HEK293 (cell line): ENCODE results near the gene DVL1.

Source experiments
- CTCF ChIA-PET: fragments of 350-600 bp; formaldehyde crosslinking; extraction: SDS; loops from one replicate; lab custom pipeline; 2021; ENCODE audit warnings: antibody characterized with exemption; lab: Yijun Ruan, JAX
- POLR2A ChIA-PET: fragments of 300-600 bp; formaldehyde crosslinking; extraction: SDS; loops from one replicate; lab custom pipeline; 2020; ENCODE audit warnings: antibody characterized with exemption, inconsistent platforms; lab: Yijun Ruan, JAX
- H3K27ac ChIP-seq: fragments of 200-500 bp; sonication (Bioruptor generic); 2 replicates; pipeline ENCODE4 v1.5.1; 2014; ENCODE audit warnings: low read depth, low read length, control low read depth, inconsistent platforms; ENCODE audit errors: extremely low read depth
- H3K36me3 ChIP-seq, 2 experiments: fragments of 200-500 bp in 1 of 2; sonication (Bioruptor generic) in 1 of 2; 1 replicate in 1 of 2; 2 replicates in 1 of 2; pipeline ENCODE4 v1.5.1; 2014 to 2017; ENCODE audit warnings: inconsistent platforms in 2 of 2, low read length in 2 of 2; ENCODE audit not compliant: control insufficient read depth in 2 of 2, insufficient read depth in 1 of 2
- H3K4me1 ChIP-seq: fragments of 200-500 bp; sonication (Bioruptor generic); 2 replicates; pipeline ENCODE4 v1.5.1; 2014; ENCODE audit warnings: mild to moderate bottlenecking, low read length, inconsistent platforms; ENCODE audit not compliant: control insufficient read depth, insufficient read depth
- H3K4me3 ChIP-seq: 2 replicates; pipeline ENCODE4 v1.5.1; 2011; ENCODE audit warnings: low read depth, mild to moderate bottlenecking, control low read depth, low read length, moderate library complexity
- H3K9me3 ChIP-seq: fragments of 200-500 bp; sonication (Bioruptor generic); 2 replicates; pipeline ENCODE4 v1.5.1; 2014; ENCODE audit warnings: low read depth, low read length, inconsistent platforms; ENCODE audit not compliant: control insufficient read depth, insufficient read depth
- GLI2 ChIP-seq: fragments of 450-650 bp; formaldehyde crosslinking; IDR thresholded peaks from 2 replicates; pipeline ENCODE4; 2017; ENCODE audit warnings: missing biosample characterization, missing genetic modification characterization, low read depth, borderline replicate concordance
- KLF1 ChIP-seq: fragments of 450-650 bp; formaldehyde crosslinking; IDR thresholded peaks from 2 replicates; pipeline ENCODE4 v1.5.1; 2016; ENCODE audit warnings: missing biosample characterization, missing genetic modification characterization
- KLF16 ChIP-seq: fragments of 450-650 bp; formaldehyde crosslinking; IDR thresholded peaks from 2 replicates; pipeline ENCODE4 v1.5.1; 2017; ENCODE audit warnings: missing biosample characterization, missing genetic modification characterization
- KLF8 ChIP-seq: fragments of 450-650 bp; formaldehyde crosslinking; IDR thresholded peaks from 2 replicates; pipeline ENCODE4 v1.5.1; 2016; ENCODE audit warnings: missing biosample characterization, missing genetic modification characterization
- SALL2 ChIP-seq: fragments of 450-650 bp; formaldehyde crosslinking; IDR thresholded peaks from 2 replicates; pipeline ENCODE4 v1.5.0; 2017; ENCODE audit warnings: missing biosample characterization, mild to moderate bottlenecking, missing genetic modification characterization, borderline replicate concordance
- SCRT1 ChIP-seq: fragments of 450-650 bp; formaldehyde crosslinking; IDR thresholded peaks from 2 replicates; pipeline ENCODE4 v1.5.1; 2016; ENCODE audit warnings: missing biosample characterization, missing genetic modification characterization, borderline replicate concordance
- SP3 ChIP-seq: fragments of 450-650 bp; formaldehyde crosslinking; IDR thresholded peaks from 2 replicates; pipeline ENCODE4 v1.5.1; 2016; ENCODE audit warnings: missing biosample characterization, missing genetic modification characterization
- SP7 ChIP-seq: fragments of 450-650 bp; formaldehyde crosslinking; IDR thresholded peaks from 2 replicates; pipeline ENCODE4 v1.5.1; 2016; ENCODE audit warnings: missing biosample characterization, missing genetic modification characterization
- TRIM28 ChIP-seq: IDR thresholded peaks from 2 replicates; pipeline ENCODE4 v1.6.1; 2011; ENCODE audit warnings: low read length, control low read depth, borderline replicate concordance
- WT1 ChIP-seq: fragments of 450-650 bp; formaldehyde crosslinking; IDR thresholded peaks from 2 replicates; pipeline ENCODE4 v1.5.1; 2016; ENCODE audit warnings: missing biosample characterization, missing genetic modification characterization
- YY2 ChIP-seq: fragments of 450-650 bp; formaldehyde crosslinking; IDR thresholded peaks from 2 replicates; pipeline ENCODE4 v1.5.1; 2016; ENCODE audit warnings: missing biosample characterization, missing genetic modification characterization
- ZBTB11 ChIP-seq: fragments of 450-650 bp; formaldehyde crosslinking; conservative IDR thresholded peaks from 2 replicates; pipeline ENCODE4 v1.5.1; 2016; ENCODE audit warnings: low read depth, missing biosample characterization, missing genetic modification characterization
- ZFP41 ChIP-seq: fragments of 450-650 bp; formaldehyde crosslinking; IDR thresholded peaks from 2 replicates; pipeline ENCODE4 v1.5.1; 2016; ENCODE audit warnings: missing biosample characterization, missing genetic modification characterization, borderline replicate concordance
- ZIC2 ChIP-seq: fragments of 450-650 bp; formaldehyde crosslinking; IDR thresholded peaks from 2 replicates; pipeline ENCODE4 v1.5.1; 2016; ENCODE audit warnings: missing biosample characterization, missing genetic modification characterization
- ZNF132 ChIP-seq: fragments of 450-650 bp; formaldehyde crosslinking; IDR thresholded peaks from 2 replicates; pipeline ENCODE4 v1.5.1; 2017; ENCODE audit warnings: missing biosample characterization, missing genetic modification characterization, borderline replicate concordance
- ZNF146 ChIP-seq: fragments of 450-650 bp; formaldehyde crosslinking; IDR thresholded peaks from 2 replicates; pipeline ENCODE4 v1.5.1; 2016; ENCODE audit warnings: missing biosample characterization, missing genetic modification characterization
- ZNF174 ChIP-seq: fragments of 450-650 bp; formaldehyde crosslinking; IDR thresholded peaks from 2 replicates; pipeline ENCODE4 v1.5.0; 2017; ENCODE audit warnings: missing biosample characterization, mild to moderate bottlenecking, missing genetic modification characterization
- ZNF416 ChIP-seq: fragments of 450-650 bp; formaldehyde crosslinking; IDR thresholded peaks from 2 replicates; pipeline ENCODE4 v1.5.1; 2016; ENCODE audit warnings: missing biosample characterization, missing genetic modification characterization
- ZNF423 ChIP-seq: fragments of 450-650 bp; formaldehyde crosslinking; IDR thresholded peaks from 2 replicates; pipeline ENCODE4 v1.5.1; 2016; ENCODE audit warnings: missing biosample characterization, missing genetic modification characterization
- ZNF426 ChIP-seq: fragments of 450-650 bp; formaldehyde crosslinking; IDR thresholded peaks from 2 replicates; pipeline ENCODE4 v1.5.1; 2017; ENCODE audit warnings: missing biosample characterization, missing genetic modification characterization, mild to moderate bottlenecking, inconsistent platforms, moderate library complexity
- ZNF510 ChIP-seq: fragments of 450-650 bp; formaldehyde crosslinking; IDR thresholded peaks from 2 replicates; pipeline ENCODE4 v1.5.1; 2018; ENCODE audit warnings: mild to moderate bottlenecking, missing genetic modification characterization, missing biosample characterization; ENCODE audit not compliant: insufficient replicate concordance
- ZNF561 ChIP-seq: fragments of 450-650 bp; IDR thresholded peaks from 2 replicates; pipeline ENCODE4 v1.5.1; 2018; ENCODE audit warnings: missing biosample characterization, missing genetic modification characterization, borderline replicate concordance
- ZNF629 ChIP-seq: fragments of 450-650 bp; formaldehyde crosslinking; IDR thresholded peaks from 2 replicates; pipeline ENCODE4 v1.5.1; 2017; ENCODE audit warnings: missing biosample characterization, missing genetic modification characterization
- ZNF660 ChIP-seq: fragments of 450-650 bp; IDR thresholded peaks from 2 replicates; pipeline ENCODE4 v1.5.1; 2018; ENCODE audit warnings: missing biosample characterization, mild to moderate bottlenecking, missing genetic modification characterization
- TF ChIP-seq, protein P1 (sequence below): fragments of 450-650 bp; formaldehyde crosslinking; IDR thresholded peaks from 2 replicates; pipeline ENCODE4 v1.5.1; 2017; ENCODE audit warnings: missing biosample characterization, missing genetic modification characterization
- TF ChIP-seq, protein P2 (sequence below): fragments of 450-650 bp; formaldehyde crosslinking; conservative IDR thresholded peaks from 2 replicates; pipeline ENCODE4 v1.5.1; 2016; ENCODE audit warnings: low read depth, missing biosample characterization, missing genetic modification characterization
- TF ChIP-seq, protein P3 (sequence below): fragments of 450-650 bp; formaldehyde crosslinking; optimal IDR thresholded peaks from 2 replicates; pipeline ENCODE3; 2016; ENCODE audit warnings: missing biosample characterization, mild to moderate bottlenecking, missing genetic modification characterization

The DVL1 gene

DNA sequence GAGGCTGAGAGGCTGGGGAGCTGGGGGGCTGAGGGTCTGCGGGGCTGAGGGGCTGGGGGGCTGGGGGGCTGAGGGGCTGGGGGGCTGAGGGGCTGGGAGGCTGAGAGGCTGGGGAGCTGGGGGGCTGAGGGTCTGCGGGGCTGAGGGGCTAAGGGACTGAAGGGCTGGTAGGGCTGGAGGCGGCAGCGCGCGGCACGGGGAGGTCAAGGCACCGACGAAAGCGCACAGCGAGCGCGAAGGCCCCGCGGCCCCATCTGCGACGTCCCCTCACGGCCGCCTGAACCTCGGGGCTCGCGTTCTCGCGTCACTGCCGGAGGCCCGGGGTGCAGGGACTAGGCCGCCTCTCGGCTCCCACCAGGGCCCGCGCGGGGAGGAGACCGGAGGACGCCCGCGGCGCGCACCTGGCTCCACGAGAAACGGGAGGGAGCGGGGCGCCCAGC is 25.1 kb downstream of the DVL1 start:
- CTCF ChIA-PET = no interaction called here
- POLR2A ChIA-PET = no interaction called here
- peaks cover 0 to 58% of the 10 kb centered on the region in 2 experiments; a peak in 2 of 3 replicates for H3K36me3 ChIP-seq
- no peaks in the 10 kb centered on the region for H3K9me3 ChIP-seq
- H3K4me3 ChIP-seq = peak overlapping the region; percentile 93
- peaks cover 10% of the 10 kb centered on the region for H3K4me1 ChIP-seq
- peak overlapping the region; percentile 84; the same call in 1 of the 2 replicates for H3K27ac ChIP-seq
- TF ChIP-seq ZNF660 (tag by site-specific recombination) = 0 out of 2 replicates have a peak, but pooled peaks have one; percentile 12
- TF ChIP-seq ZIC2 (tag by site-specific recombination) = 0 out of 2 replicates have a peak, but pooled peaks have one; percentile 45
- no peak for TF ChIP-seq ZNF416 (tag by site-specific recombination)
- no peak for TF ChIP-seq ZNF174 (tag by site-specific recombination)
- peak; percentile 15; the same call in 1 of the 2 replicates for TF ChIP-seq ZNF561 (tag by site-specific recombination)
- TF ChIP-seq SCRT1 (tag by site-specific recombination) = no peak
- 0 out of 2 replicates have a peak, but pooled peaks have one; percentile 48 for TF ChIP-seq ZNF423 (tag by site-specific recombination)
- 0 out of 2 replicates have a peak, but pooled peaks have one; percentile 10 for TF ChIP-seq KLF8 (tag by site-specific recombination)
- TF ChIP-seq, protein P1, sequence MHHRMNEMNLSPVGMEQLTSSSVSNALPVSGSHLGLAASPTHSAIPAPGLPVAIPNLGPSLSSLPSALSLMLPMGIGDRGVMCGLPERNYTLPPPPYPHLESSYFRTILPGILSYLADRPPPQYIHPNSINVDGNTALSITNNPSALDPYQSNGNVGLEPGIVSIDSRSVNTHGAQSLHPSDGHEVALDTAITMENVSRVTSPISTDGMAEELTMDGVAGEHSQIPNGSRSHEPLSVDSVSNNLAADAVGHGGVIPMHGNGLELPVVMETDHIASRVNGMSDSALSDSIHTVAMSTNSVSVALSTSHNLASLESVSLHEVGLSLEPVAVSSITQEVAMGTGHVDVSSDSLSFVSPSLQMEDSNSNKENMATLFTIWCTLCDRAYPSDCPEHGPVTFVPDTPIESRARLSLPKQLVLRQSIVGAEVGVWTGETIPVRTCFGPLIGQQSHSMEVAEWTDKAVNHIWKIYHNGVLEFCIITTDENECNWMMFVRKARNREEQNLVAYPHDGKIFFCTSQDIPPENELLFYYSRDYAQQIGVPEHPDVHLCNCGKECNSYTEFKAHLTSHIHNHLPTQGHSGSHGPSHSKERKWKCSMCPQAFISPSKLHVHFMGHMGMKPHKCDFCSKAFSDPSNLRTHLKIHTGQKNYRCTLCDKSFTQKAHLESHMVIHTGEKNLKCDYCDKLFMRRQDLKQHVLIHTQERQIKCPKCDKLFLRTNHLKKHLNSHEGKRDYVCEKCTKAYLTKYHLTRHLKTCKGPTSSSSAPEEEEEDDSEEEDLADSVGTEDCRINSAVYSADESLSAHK = 0 out of 2 replicates have a peak, but pooled peaks have one; percentile 17
- no peak for TF ChIP-seq SALL2 (tag by site-specific recombination)
- TF ChIP-seq SP7 (tag by site-specific recombination) = no peak
- TF ChIP-seq ZBTB11 (tag by site-specific recombination) = no peak; the same call in 1 of the 2 replicates
- TF ChIP-seq ZFP41 = no peak
- TF ChIP-seq YY2 (tag by site-specific recombination) = peak; percentile 36; the same call in 1 of the 2 replicates
- 0 out of 2 replicates have a peak, but pooled peaks have one; percentile 36 for TF ChIP-seq ZNF146 (tag by site-specific recombination)
- no peak for TF ChIP-seq WT1
- TF ChIP-seq ZNF132 = no peak
- no peak for TF ChIP-seq SP3 (tag by site-specific recombination)
- TF ChIP-seq KLF1 (tag by site-specific recombination) = no peak
- TF ChIP-seq ZNF629 (tag by site-specific recombination) = peak; percentile 74; the same call in 1 of the 2 replicates
- TF ChIP-seq, protein P2, sequence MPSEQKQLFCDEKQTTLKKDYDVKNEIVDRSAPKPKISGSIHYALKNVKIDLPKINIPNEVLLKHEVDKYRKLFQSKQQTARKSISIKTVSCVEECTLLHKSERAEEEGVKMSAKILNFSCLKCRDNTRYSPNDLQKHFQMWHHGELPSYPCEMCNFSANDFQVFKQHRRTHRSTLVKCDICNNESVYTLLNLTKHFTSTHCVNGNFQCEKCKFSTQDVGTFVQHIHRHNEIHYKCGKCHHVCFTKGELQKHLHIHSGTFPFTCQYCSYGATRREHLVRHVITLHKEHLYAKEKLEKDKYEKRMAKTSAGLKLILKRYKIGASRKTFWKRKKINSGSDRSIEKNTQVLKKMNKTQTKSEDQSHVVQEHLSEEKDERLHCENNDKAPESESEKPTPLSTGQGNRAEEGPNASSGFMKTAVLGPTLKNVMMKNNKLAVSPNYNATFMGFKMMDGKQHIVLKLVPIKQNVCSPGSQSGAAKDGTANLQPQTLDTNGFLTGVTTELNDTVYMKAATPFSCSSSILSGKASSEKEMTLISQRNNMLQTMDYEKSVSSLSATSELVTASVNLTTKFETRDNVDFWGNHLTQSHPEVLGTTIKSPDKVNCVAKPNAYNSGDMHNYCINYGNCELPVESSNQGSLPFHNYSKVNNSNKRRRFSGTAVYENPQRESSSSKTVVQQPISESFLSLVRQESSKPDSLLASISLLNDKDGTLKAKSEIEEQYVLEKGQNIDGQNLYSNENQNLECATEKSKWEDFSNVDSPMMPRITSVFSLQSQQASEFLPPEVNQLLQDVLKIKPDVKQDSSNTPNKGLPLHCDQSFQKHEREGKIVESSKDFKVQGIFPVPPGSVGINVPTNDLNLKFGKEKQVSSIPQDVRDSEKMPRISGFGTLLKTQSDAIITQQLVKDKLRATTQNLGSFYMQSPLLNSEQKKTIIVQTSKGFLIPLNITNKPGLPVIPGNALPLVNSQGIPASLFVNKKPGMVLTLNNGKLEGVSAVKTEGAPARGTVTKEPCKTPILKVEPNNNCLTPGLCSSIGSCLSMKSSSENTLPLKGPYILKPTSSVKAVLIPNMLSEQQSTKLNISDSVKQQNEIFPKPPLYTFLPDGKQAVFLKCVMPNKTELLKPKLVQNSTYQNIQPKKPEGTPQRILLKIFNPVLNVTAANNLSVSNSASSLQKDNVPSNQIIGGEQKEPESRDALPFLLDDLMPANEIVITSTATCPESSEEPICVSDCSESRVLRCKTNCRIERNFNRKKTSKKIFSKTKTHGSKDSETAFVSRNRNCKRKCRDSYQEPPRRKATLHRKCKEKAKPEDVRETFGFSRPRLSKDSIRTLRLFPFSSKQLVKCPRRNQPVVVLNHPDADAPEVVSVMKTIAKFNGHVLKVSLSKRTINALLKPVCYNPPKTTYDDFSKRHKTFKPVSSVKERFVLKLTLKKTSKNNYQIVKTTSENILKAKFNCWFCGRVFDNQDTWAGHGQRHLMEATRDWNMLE (tag by site-specific recombination) = no peak
- TF ChIP-seq, protein P3, sequence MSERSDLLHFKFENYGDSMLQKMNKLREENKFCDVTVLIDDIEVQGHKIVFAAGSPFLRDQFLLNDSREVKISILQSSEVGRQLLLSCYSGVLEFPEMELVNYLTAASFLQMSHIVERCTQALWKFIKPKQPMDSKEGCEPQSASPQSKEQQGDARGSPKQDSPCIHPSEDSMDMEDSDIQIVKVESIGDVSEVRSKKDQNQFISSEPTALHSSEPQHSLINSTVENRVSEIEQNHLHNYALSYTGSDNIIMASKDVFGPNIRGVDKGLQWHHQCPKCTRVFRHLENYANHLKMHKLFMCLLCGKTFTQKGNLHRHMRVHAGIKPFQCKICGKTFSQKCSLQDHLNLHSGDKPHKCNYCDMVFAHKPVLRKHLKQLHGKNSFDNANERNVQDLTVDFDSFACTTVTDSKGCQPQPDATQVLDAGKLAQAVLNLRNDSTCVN (tag by site-specific recombination) = peak; percentile 93
- peak; percentile 12; the same call in 1 of the 2 replicates for TF ChIP-seq KLF16 (tag by site-specific recombination)
- TF ChIP-seq ZNF426 = no peak
- TF ChIP-seq ZNF510 = no peak
- TF ChIP-seq TRIM28 = no peak
- no peak for TF ChIP-seq GLI2 (tag by site-specific recombination)
